ENCODE measurements around the gene CHAD.

Gene CHAD

DNA sequence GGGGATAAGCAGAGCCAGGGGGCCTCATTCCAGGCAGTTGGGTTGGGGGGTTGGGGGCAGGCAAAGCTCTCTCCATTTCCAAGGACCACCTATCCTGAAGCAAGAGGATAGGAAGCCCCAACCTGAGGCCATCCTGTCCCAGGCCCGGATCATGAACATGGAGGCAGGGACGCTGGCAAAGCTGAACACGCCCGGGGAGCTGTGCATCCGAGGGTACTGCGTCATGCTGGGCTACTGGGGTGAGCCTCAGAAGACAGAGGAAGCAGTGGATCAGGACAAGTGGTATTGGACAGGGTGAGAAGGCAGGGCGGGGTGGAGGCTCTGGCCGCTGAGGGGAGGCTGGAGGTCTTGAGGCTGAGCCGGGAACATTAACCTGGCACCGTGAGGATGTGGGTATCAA, 3.6 kb upstream of the CHAD start:
- DNase-seq: no peak

DNA sequence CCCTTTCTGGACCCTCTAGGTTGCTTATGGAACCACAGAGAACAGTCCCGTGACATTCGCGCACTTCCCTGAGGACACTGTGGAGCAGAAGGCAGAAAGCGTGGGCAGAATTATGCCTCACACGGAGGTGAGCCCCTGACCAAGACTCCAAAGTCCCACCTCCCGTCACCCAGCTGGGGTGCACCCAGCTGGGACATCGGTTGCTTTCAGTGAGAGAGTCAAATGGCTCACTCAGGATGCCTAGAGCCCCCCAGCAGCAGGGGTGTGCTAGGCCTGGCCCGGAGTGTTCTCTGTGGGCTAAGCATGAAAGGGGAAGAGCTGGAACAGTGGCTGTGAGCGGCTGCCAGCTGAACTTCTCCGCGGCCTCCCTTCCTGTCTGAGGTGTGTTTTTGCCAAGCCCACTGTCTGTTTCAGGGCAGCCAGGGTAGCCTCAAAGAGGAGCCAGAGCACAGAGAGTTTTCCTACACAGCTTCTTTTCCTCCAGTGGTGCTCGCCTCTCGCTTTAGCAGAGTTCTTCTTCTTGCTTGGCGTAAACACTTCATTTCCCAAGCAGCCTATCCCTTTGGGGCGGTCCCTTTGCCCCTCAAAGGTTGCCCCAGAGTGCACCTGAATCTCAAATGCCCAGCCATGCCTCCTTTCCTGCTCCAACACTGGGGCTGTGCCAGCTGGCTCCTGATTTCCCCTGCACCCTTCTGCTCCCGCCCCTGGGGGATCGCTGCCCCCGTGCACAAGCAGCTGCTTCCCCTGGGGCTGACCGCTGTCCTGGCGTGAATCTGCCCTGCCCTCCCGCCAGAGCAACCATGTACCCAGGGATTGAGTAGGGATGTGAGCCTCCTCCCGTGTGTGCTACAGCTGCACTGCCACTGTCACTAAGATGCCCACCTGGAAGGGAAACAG, 2.6 kb upstream of the CHAD start:
- no peak for DNase-seq

DNA sequence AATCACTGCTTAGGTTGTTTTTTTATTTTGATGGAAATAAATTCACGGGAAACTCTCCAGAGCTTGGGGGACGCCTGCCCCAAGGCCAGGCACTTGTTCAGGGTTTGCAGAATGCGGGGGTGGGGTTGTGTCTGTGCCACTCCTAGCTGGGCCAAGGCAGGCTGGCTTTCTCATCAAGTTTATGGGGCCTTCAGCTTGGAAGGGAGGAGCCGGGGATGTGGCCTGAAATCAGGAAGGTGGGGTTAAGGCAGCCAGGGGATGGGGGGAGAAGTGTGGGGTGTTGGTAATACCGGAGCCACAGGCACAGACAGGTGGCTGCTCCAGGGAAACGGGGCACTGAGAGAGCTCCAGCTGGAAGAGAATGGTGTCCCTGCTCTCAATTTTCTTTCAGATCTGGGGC, 1.7 kb upstream of the CHAD start:
- no peak for DNase-seq

DNA sequence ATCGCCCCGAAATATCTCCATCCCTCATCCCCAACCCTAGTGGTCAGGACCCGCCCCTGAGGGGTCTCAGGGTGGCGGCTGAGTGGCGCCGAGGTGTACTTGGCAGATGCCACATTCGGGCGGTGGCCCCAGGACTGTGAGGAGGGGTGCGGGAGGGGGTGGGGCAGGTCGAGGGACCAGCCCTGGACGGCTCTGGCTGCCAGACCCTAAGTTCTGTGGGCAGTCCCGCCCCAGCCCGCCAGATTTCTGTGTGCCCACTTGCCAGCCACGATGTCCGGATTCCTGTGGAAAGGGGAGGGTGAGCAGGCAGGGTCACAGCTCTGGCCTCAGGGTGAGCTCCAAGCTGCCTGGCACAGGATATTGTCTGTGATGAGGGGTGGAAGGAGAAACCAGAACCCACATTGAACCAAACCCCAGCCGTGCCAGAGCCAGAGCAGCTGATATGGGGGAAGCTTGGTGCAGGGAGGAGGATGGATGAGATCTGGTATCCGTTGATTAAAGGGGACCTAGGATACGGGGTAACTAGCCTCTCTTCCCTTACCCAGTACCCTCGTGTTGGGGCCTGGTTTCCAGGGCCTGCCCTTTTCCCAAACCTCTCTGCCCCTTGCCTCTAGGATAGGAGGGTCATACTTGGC, 1.1 kb upstream of the CHAD start:
- DNase-seq: no peak

DNA sequence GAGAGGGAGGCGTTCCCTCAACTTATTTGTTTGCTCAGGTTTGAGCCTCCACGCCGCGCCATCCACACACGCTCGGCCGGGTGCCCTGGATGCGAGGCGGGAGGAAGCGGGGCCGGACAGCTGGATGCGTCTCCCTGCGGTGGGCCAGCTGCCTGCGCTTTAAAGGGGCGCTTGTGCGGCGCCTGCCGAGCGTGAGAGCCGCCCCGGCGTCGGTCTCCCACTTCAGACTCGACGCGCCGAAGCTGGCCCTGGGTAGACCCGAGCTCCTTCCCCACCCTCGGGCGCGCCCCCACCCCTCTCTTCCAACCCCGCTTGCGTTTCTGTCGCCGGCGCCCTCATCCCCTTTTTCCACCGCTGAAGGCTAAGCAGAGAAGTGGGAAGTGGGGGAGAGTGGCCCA, 527 bp upstream of the CHAD start:
- DNase-seq: no peak

DNA sequence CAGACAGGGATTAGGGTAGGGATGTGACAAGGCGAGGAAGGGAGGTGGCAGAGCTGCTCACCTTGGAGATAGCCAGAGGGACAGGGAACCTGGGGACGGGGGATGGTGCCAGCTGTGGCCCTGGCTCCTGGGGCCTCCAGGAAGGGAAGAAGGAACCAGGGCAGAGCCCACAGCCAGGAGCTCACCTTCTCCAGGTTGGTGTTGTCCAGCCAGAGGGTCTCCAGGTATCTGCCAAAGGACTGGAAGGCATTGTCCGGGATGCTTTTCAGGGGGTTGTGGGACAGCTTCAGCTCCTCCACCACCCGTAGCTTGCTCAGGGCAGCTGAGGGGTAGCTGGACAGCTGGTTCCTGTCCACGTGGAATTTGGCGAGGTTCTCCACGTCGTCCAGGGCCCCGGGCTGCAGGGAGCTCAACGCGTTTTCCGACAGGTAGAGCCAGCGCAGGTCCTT, 801 bp downstream of the CHAD start:
- DNase-seq: no peak

DNA sequence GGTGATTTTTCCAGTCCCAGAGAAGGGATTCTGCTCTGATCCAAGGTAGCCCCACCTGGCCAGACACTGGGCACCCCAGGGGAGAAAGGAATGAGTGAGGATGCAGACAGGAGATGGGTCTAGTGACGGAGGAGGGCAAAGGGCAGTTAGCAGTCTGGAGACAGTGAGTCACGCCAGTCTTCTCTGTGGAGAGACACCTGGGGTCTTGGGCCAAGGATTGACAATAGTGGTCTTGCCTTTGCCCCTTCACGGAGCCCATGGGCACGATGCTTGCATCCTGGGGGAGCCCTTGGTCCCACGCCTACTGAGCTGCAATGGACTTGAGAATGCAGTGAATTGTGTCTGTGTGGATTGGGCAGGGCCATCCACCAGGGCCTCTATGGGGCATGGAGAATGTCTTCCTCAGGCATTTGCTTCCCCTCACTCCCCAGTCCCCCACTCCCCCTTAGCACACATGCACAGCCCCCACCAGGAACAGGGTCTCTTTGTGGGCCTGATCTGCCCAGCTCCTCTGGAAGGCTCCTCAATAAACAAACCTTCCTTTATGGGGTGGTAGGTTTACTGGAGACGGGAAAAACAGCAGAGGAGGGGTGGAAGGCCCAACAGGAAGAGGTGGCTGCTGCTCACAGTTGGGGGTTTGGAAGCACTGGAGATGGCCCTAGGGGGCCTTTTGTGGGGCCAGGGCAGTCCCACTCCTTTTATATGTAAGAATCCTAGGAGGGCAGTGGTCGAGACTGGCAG, 1.4 kb downstream of the CHAD start:
- no peak for DNase-seq

DNA sequence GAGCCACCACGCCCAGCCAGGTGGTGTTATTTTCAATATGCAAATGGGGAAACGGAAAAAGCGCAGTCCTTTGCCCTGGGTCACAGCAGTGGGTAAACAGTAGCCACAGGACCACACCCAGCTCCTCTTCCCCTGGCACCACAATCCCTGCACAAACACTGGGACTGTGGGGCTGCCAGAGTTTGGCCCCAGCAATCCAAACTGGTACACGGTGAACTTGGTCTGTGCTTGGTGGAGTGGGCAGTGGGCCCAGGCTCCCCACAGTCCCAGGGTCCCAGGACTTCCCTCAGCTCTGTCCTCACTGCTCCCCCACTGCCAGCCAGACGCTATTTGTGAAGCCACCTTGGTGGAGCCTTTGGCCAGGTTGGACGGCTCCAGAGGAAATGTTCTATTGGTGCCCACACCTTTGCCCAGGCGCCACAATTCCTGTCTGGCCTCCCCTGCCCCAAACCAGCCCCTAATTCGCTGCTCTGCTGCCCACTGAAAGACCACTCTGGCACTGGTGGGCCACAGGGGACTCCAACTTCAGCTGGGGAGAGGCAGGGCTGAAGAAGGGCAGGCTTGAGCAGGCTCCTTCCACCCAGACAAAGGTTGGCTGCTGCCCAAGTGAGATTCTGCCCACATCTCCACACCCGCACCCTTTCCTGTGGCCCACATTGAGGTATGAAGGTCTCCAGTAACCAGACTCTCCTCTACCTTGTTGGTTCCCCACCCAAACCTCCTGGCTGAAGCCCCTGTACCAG, 2.1 kb downstream of the CHAD start:
- no peak for DNase-seq

DNA sequence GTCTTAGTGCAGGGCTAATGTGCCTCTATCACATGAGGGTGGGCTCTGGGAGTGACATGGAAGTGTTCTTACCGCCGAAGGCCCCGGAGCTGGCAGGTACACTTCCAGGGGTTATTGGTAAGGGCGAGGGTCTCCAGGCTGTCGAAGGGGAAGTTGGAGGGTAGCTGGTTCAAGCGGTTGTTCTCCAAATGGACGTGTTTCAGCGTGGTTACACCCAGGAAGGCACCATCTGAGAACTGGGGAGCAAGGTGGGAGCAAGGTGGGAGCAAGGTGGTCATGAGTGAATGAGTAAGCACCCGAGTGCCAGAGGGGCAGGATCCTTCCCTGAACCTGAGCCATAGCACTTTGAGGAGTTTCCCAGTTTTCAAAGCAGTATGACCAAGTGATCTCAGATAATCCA, 3.0 kb downstream of the CHAD start:
- DNase-seq: no peak

DNA sequence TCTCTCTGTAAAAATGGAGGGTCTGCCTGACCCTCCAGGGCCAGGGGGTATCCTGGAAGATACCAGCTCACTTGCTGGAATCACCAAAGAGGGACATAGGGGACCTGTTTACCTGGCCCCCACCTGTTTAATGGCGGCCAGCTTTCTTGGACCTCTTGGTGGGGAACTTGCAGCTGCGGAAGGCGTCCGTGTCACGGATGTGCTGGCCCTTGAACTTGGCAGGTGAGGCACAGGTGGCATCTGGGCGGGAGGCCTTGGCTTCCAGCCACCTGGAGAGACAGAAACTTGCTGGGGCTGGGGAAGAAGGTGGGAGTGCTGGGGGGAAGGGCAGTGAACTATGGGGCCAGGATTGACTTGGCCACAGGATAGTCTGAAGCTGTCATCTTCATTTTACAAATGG, 3.5 kb downstream of the CHAD start:
- DNase-seq: no peak

DNA sequence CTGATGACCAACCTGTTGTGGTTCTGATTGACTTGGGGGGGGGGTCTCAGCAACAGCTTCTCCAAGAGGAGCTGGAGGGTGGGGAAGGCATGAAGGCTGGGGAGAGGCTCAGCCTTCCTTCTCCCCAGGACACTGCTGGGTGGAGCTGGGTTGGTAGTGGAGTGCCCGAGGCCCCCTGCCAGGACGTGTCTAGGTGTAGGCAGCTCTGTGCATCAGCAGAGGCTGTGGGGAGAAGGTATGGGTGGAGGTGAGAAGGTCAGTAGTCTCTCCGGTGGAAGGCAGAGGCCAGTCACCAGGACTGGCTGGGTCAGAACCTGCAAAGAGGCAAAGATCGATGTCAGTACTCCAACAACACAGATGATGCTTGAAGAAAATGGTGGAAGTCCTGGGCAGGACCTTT, 3.9 kb downstream of the CHAD start:
- DNase-seq: no peak

DNA sequence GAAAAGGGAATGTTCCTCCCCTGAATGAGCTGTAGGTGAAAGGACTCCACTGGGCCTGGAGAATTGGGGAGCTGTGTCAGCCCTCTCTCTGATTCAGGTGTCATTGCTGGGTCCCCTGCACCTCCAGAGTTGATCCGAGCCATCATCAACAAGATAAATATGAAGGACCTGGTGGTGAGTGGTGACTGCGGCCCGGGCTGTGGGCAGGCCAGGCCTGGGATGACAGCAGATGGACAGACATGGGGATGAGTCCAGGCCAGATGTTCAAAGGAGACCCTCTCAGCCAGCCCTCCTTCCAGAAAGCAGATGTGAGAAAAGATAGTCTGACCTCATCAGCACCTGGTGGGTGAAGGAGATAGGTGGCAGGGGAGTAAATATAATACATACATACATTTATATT, 4.6 kb downstream of the CHAD start:
- no peak for DNase-seq

DNA sequence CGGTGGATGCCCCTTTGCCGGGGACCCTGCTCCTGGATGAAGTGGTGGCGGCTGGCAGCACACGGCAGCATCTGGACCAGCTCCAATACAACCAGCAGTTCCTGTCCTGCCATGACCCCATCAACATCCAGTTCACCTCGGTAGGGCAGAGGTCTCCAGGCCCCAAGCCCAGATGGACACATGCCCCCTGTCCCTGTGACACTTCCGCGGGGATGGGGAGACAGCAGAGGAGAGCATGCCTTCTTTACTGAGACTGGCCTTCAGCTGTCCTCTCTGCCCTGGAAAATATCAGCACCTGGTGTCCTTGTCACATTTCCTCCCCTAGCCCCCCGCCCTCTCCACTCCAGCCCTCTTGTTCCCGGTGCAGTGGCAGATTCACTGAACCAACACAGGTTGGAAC, 6.2 kb downstream of the CHAD start:
- DNase-seq: no peak

DNA sequence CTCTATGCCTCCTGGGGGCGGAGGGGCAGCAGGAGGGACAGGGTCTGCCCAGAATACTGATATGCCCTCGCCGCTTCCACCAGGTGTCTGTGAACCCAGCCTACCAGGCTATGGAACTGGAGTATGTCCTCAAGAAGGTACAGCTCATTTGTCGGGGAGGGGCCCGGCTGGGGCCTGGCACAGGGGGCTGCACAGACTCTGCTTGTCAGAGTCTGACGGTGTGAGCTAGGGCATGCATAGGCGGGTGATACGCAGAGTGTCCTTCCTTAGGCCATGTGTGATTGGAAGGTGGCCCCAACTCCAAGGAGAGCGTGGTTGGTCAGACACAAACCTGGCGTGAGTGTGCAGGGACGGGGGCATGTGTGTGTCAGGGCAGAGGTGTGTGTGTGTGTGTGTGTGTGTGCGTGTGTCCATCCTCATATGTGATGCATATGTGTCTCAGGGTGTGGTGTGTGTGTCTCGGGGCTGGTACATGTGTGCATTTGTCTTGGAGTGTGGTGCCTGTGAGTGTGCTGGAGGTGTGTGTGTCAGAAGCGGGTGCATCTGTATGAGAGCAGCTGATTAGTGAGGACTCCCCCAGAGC, 7.0 kb downstream of the CHAD start:
- DNase-seq: no peak

DNA sequence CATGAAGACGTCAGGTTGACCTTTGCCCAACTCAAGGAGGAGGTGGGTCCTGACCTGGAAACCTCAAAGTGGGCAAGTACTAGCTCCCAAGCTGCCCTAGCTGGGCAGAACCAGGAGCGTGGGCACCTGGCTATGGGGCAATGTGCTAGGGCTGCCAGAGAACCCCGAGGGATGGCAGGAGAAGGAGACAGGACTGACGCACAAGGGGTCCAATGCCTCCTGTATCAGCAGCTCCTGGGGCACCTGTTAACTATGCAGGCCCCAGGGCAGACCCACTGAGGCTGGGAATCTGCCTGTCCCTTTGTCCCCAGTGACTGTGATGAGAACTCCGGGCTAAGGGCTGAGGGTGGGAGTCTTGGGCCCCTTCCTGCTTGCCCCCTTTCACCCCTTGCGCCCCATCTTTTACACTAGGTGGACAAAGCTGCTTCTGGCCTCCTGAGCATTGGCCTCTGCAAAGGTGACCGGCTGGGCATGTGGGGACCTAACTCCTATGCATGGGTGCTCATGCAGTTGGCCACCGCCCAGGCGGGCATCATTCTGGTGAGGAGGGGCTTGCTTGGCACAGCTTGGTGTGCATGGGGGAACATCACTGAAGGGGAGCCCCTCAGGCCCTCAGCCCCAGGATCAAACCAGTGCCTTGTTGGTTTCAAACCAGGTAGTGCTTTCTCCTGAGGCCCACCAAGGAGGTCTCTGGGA, 7.7 kb downstream of the CHAD start:
- no peak for DNase-seq

DNA sequence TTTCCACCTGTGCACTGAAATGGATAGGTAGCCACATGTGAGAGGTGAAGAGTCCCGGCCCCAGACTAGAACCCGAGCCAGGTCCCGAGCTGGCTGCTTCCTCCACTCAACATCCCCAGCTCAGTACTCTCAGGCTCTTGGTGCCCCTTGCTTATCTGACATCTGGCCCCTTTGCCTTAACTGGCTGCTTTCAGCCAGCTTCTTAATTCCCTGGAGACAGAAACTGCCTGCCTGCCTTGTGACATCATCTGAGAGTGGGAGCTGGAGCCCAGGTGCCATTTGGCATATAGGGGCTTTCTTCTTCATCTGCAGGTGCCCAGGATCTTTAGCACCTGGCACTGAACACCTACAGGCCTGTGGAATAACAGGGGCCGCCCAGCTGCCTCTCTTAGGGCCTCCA, 8.9 kb downstream of the CHAD start:
- DNase-seq: no peak

DNA sequence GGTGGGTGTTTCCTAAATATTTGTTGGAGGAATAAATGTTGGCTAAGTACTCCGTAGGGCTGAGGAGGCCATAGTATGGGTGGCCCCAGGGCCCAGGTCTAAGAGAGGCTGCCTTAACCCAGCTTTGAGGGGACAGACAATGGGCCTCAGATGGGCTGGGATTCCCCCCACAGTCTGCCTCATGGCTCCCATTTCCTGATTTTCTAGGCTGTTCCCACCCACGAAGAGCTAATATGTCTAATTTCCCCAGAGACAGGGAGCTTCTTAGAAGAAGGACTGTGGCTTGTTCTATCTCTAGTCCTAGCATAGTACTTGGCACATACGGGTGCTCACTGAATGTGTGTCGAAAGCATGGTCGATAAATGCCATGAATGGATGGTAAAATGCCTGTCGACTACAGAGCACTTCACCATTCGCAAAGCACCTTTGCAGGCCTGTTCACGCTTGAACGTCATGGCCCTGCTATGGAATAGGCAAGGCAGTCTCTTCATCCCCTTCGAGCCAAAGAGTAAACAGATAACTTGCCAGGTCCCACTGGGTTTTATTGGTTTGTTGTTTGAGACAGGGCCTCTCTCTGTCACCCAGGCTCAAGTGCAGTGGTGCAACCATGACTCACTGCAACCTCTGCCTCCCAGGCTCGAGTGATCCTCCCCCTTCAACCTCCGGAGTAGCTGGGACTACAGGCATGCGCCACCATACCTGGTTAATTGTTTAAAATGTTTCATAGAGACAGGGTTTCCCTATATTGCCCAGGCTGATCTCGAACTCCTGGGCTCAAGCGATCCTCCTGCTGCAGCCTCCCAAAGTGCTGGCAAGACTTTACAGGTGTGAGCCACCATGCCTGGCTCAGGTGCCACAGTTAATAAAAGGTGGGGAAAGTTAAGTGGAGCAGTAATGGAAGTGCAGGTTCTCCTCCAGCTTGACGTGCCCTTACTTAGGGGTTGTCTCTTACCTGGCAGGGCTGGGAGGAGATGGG, 9.7 kb downstream of the CHAD start:
- DNase-seq: no peak

DNA sequence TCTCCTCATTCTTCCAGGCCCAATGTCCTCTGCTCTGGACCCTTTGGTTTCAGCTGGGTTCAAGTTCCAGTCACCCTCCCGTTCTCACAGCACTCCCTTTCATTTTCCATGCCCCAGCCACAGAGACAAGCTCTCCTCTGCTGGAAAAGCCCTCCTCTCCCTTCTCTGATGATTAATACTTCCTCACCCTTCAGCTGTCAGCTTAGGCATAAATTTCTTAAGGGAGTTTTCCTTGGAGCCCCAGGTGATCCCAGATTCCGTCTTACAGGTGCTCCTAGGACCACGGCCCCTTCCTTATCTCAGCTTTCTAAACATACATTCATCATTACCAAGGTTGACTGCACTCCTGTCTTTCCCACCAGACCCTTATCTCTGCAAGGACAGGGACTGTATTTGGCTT, 10.4 kb downstream of the CHAD start:
- no peak for DNase-seq

DNA sequence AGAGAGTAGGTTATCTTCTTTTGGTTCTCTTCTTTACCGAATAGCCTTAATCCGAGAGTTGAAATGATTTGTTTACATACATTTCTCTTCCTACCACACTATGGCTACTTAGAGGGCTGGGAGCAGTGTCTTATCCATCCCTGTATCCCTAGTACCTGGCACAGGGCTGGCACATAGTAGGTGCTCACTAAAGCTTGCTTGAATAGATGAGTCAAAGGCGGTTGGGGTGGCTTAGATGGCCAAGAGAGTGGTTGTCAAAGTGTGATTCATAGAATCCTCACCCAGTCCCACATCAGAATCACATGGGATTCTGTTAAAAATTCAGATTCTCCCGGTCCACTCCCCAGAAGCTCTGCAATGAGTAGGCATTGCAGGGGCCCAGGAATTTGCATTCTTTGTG, 11.1 kb downstream of the CHAD start:
- DNase-seq: no peak

DNA sequence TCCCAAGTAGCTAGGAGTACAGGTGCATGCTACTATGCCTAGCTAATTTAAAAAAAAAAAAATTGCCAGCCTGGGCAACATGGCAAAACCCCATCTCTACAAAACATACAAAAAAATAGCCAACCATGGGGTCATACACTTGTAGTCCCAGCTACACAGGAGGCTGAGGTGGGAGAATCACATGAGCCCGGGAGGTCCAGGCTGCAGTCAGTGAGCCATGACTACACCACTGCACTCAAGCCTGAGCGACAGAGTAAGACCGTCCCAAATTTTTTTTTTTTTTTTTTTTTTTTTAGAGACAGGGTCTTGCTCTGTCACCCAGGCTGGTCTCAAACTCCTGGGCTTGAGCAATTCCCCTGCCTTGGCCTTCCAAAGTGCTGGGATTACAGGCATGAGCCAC, 14.8 kb downstream of the CHAD start:
- no peak for DNase-seq

Data from stimulated activated CD4-positive, alpha-beta T cell treated with anti-CD3 and anti-CD28 coated beads, Interleukin-4, amount 100 ng/mL, for 24 hours (primary cell).